ENCODE results near the gene SLCO3A1.

The SLCO3A1 gene

GRCh38 chr15:92101708-92102394, 248.3 kb downstream of the SLCO3A1 start:
- H3K9ac ChIP-seq (ENCODE audit: low read depth, low read length) = no peak overlapping the region
- no peaks in the 10 kb centered on the region for H3K79me2 ChIP-seq (ENCODE audit: insufficient read depth, low read length)
- H2AFZ ChIP-seq (ENCODE audit: low read depth, low read length) = no peak overlapping the region
- no peak overlapping the region for H3K27ac ChIP-seq (ENCODE audit: low read length)
- H3K4me3 ChIP-seq (ENCODE audit: low read depth in 1 of 2, low read length in 2 of 2) = no peak overlapping the region
- no peaks in the 10 kb centered on the region for H4K20me1 ChIP-seq (ENCODE audit: insufficient read depth, low read length)
- H3K36me3 ChIP-seq (ENCODE audit: insufficient read depth, low read length) = no peaks in the 10 kb centered on the region
- H3K4me2 ChIP-seq (ENCODE audit: insufficient read depth, low read length) = no peak overlapping the region
- no peaks in the 10 kb centered on the region for H3K9me3 ChIP-seq (ENCODE audit: insufficient read depth, low read length, severe bottlenecking)
- ATAC-seq (ENCODE audit: insufficient read depth, low read depth) (no peak), DNase-seq (no peak)
- TF ChIP-seq EZH2 (IDR thresholded peaks at IDR 0.05; ENCODE audit: borderline replicate concordance, low read depth, low read length, severe bottlenecking) = no peak
- no peak for TF ChIP-seq CTCF (IDR thresholded peaks at IDR 0.05; ENCODE audit: borderline replicate concordance, extremely low read depth, low read length, poor library complexity, severe bottlenecking)
- H3K27me3 ChIP-seq (ENCODE audit: insufficient read depth, low read length, poor library complexity) = peaks cover 4% of the 10 kb centered on the region
- no peaks in the 10 kb centered on the region for H3K4me1 ChIP-seq (ENCODE audit: insufficient read depth, low read length)

GRCh38 chr15:92102395-92102755, 248.9 kb downstream of the SLCO3A1 start:
- Histone ChIP-seq H3K4me3 (ENCODE audit: low read depth in 1 of 2, low read length in 2 of 2) (no peak overlapping the region), H4K20me1 (ENCODE audit: insufficient read depth, low read length) (no peaks in the 10 kb centered on the region), H3K27me3 (ENCODE audit: insufficient read depth, low read length, poor library complexity) (peaks cover 3% of the 10 kb centered on the region), H3K36me3 (ENCODE audit: insufficient read depth, low read length) (no peaks in the 10 kb centered on the region), H3K4me2 (ENCODE audit: insufficient read depth, low read length) (no peak overlapping the region), H3K9ac (ENCODE audit: low read depth, low read length) (no peak overlapping the region), H3K9me3 (ENCODE audit: insufficient read depth, low read length, severe bottlenecking) (no peaks in the 10 kb centered on the region), H3K27ac (ENCODE audit: low read length) (no peak overlapping the region), H3K79me2 (ENCODE audit: insufficient read depth, low read length) (no peaks in the 10 kb centered on the region), H2AFZ (ENCODE audit: low read depth, low read length) (no peak overlapping the region), H3K4me1 (ENCODE audit: insufficient read depth, low read length) (no peaks in the 10 kb centered on the region)
- DNase-seq (no peak), ATAC-seq (ENCODE audit: insufficient read depth, low read depth) (no peak)
- TF ChIP-seq CTCF (IDR thresholded peaks at IDR 0.05; ENCODE audit: borderline replicate concordance, extremely low read depth, low read length, poor library complexity, severe bottlenecking) (no peak), EZH2 (IDR thresholded peaks at IDR 0.05; ENCODE audit: borderline replicate concordance, low read depth, low read length, severe bottlenecking) (no peak)

- Histone ChIP-seq H3K27ac (ENCODE audit: low read length) (no peak overlapping the region), H3K27me3 (ENCODE audit: insufficient read depth, low read length, poor library complexity) (peaks cover 7% of the 10 kb centered on the region), H3K4me1 (ENCODE audit: insufficient read depth, low read length) (no peaks in the 10 kb centered on the region), H2AFZ (ENCODE audit: low read depth, low read length) (no peak overlapping the region), H3K9ac (ENCODE audit: low read depth, low read length) (no peak overlapping the region), H3K9me3 (ENCODE audit: insufficient read depth, low read length, severe bottlenecking) (no peaks in the 10 kb centered on the region), H3K4me2 (ENCODE audit: insufficient read depth, low read length) (no peak overlapping the region), H3K36me3 (ENCODE audit: insufficient read depth, low read length) (no peaks in the 10 kb centered on the region), H3K79me2 (ENCODE audit: insufficient read depth, low read length) (no peaks in the 10 kb centered on the region), H4K20me1 (ENCODE audit: insufficient read depth, low read length) (no peaks in the 10 kb centered on the region), H3K4me3 (ENCODE audit: low read depth in 1 of 2, low read length in 2 of 2) (no peak overlapping the region)
- TF ChIP-seq EZH2 (IDR thresholded peaks at IDR 0.05; ENCODE audit: borderline replicate concordance, low read depth, low read length, severe bottlenecking) = no peak
- no peak for TF ChIP-seq CTCF (IDR thresholded peaks at IDR 0.05; ENCODE audit: borderline replicate concordance, extremely low read depth, low read length, poor library complexity, severe bottlenecking)
- no peak for ATAC-seq (ENCODE audit: insufficient read depth, low read depth)
- no peak for DNase-seq
Observed at GRCh38 chr15:92104072-92104471, 250.6 kb downstream of the SLCO3A1 start.
